Activated B cell treated with CpG ODN at 0.5 μM for 24 hours (primary cell): ENCODE measurements around the gene DYRK1B. TPM values are rescaled to one million over a fixed set of nuclear protein-coding genes. Genes with fewer than 3 reads are reported as not detected.

Experiments used
- ATAC-seq: fragments of 200-7000 bp; cut with Tn5 transposase; one replicate; pipeline ENCODE4 v1.10.0; 2021; ENCODE audit warnings: low read depth, mild to moderate bottlenecking, moderate library complexity
- CTCF ChIA-PET: fragments of 350-600 bp; sonication (Branson Sonifier 250); formaldehyde crosslinking; loops from one replicate; lab custom pipeline; 2021; ENCODE audit warnings: antibody characterized with exemption; lab: Charles Lee
- POLR2A ChIA-PET: fragments of 350-600 bp; sonication (Branson Sonifier 250); formaldehyde crosslinking; loops from one replicate; lab custom pipeline; 2021; ENCODE audit warnings: antibody characterized with exemption; lab: Charles Lee
- DNase-seq: peaks from one replicate; pipeline ENCODE4 v3.0.0; 2022
- H3K27ac Mint-ChIP-seq: one replicate; pipeline ENCODE4 v1.8.0; 2020; ENCODE audit warnings: mixed read lengths
- H3K27me3 Mint-ChIP-seq: one replicate; pipeline ENCODE4 v1.8.0; 2021; ENCODE audit warnings: mixed read lengths
- H3K36me3 Mint-ChIP-seq: one replicate; pipeline ENCODE4 v1.8.0; 2021; ENCODE audit warnings: low read depth, mixed read lengths
- H3K4me1 Mint-ChIP-seq: one replicate; pipeline ENCODE4 v1.8.0; 2021; ENCODE audit warnings: mixed read lengths
- H3K4me3 Mint-ChIP-seq: one replicate; pipeline ENCODE4 v1.8.0; 2020; ENCODE audit warnings: mild to moderate bottlenecking, mixed read lengths
- H3K9me3 Mint-ChIP-seq: one replicate; pipeline ENCODE4 v1.8.0; 2020; ENCODE audit warnings: mixed read lengths
- CTCF ChIP-seq: fragments of 200-600 bp; IDR thresholded peaks from one replicate; pipeline ENCODE4 v1.8.0; 2022; ENCODE audit warnings: antibody characterized with exemption, mild to moderate bottlenecking
- intact Hi-C: fragments of 100-400 bp; cut with micrococcal nuclease; formaldehyde crosslinking; loops from one replicate; pipeline ENCODE4 v1.15.1; 2024
- total RNA-seq: library from RNA; stranded (reverse); gene quantifications from 2 replicates; pipeline ENCODE4 v1.2.3, GENCODE V29; 2022

Gene DYRK1B
- total RNA-seq, 1 donor from 2014 or later = 17.2 TPM

GRCh38 chr19:39833160-39833463, 850 bp downstream of the DYRK1B start:
- H3K9me3 Mint-ChIP-seq = no peaks in the 10 kb centered on the region
- no peaks in the 10 kb centered on the region for H3K27me3 Mint-ChIP-seq
- intact Hi-C loops = loop anchor here (1.0 to 10.0 kb wide), 11 partner anchors 9 to 981 kb away; partner anchors contain the start of genes AKT2, EID2, FBL and PAK4
- peak overlapping the region; percentile 82 for H3K4me3 Mint-ChIP-seq
- TF ChIP-seq CTCF = no peak
- H3K36me3 Mint-ChIP-seq = peaks cover 68% of the 10 kb centered on the region
- ChIA-PET CTCF (interaction anchor here (1.2 to 1.7 kb wide), 4 partner anchors 10 to 138 kb away, joined by 4 to 12 read pairs (median 8); partner anchors contain the start of gene PSMC4), POLR2A (interaction anchor here (0.6 to 2.1 kb wide), 13 partner anchors 8 to 945 kb away, joined by 3 to 63 read pairs (median 4); partner anchors contain the start of genes FBL, MED29, PAF1 and PSMC4)
- peaks cover 38% of the 10 kb centered on the region for H3K4me1 Mint-ChIP-seq
- H3K27ac Mint-ChIP-seq = peak overlapping the region; percentile 87
- DNase-seq = no peak
- no peak for ATAC-seq

GRCh38 chr19:39832341-39833083, 1.4 kb downstream of the DYRK1B start:
- DNase-seq (no peak), ATAC-seq (no peak)
- H3K36me3 Mint-ChIP-seq = peaks cover 68% of the 10 kb centered on the region
- intact Hi-C loops = loop anchor here (1.0 to 10.0 kb wide), 11 partner anchors 8 to 980 kb away; partner anchors contain the start of genes AKT2, EID2, FBL and PAK4
- no peak for TF ChIP-seq CTCF
- CTCF ChIA-PET = no interaction called here
- POLR2A ChIA-PET = interaction anchor here (1.3 to 2.1 kb wide), 2 partner anchors 8 to 593 kb away, joined by 3 to 15 read pairs; partner anchors contain the start of gene SERTAD1
- peak overlapping the region; percentile 87 for H3K27ac Mint-ChIP-seq
- H3K27me3 Mint-ChIP-seq = no peaks in the 10 kb centered on the region
- H3K4me1 Mint-ChIP-seq = peaks cover 38% of the 10 kb centered on the region
- no peaks in the 10 kb centered on the region for H3K9me3 Mint-ChIP-seq
- H3K4me3 Mint-ChIP-seq = peak overlapping the region; percentile 80

GRCh38 chr19:39831679-39832078, 2.3 kb downstream of the DYRK1B start:
- Mint-ChIP-seq H3K9me3 (no peaks in the 10 kb centered on the region), H3K36me3 (peaks cover 68% of the 10 kb centered on the region), H3K27me3 (no peaks in the 10 kb centered on the region), H3K4me3 (peak overlapping the region; percentile 80), H3K4me1 (peaks cover 38% of the 10 kb centered on the region), H3K27ac (no peak overlapping the region)
- no peak for ATAC-seq
- CTCF ChIA-PET = no interaction called here
- intact Hi-C loops = loop anchor here (2.0 to 10.0 kb wide), 8 partner anchors 111 to 979 kb away; partner anchors contain the start of genes AKT2, EID2, PAK4 and SUPT5H
- TF ChIP-seq CTCF = no peak
- DNase-seq = no peak
- POLR2A ChIA-PET = no interaction called here

GRCh38 chr19:39830847-39831246, 3.1 kb downstream of the DYRK1B start:
- intact Hi-C loops = loop anchor here (5.0 to 10.0 kb wide), 6 partner anchors 111 to 979 kb away; partner anchors contain the start of genes EID2, PAK4 and SUPT5H
- no peak for DNase-seq
- CTCF ChIA-PET = no interaction called here
- no peak for ATAC-seq
- TF ChIP-seq CTCF = no peak
- H3K27ac Mint-ChIP-seq = peak overlapping the region; percentile 43
- POLR2A ChIA-PET = no interaction called here
- H3K4me1 Mint-ChIP-seq = peaks cover 38% of the 10 kb centered on the region
- no peaks in the 10 kb centered on the region for H3K27me3 Mint-ChIP-seq
- H3K36me3 Mint-ChIP-seq = peaks cover 65% of the 10 kb centered on the region
- no peak overlapping the region for H3K4me3 Mint-ChIP-seq
- H3K9me3 Mint-ChIP-seq = no peaks in the 10 kb centered on the region

GRCh38 chr19:39830406-39830805, 3.6 kb downstream of the DYRK1B start:
- Mint-ChIP-seq H3K4me3 (no peak overlapping the region), H3K27me3 (no peaks in the 10 kb centered on the region), H3K4me1 (peaks cover 38% of the 10 kb centered on the region), H3K9me3 (no peaks in the 10 kb centered on the region), H3K36me3 (peaks cover 64% of the 10 kb centered on the region), H3K27ac (no peak overlapping the region)
- TF ChIP-seq CTCF = no peak
- DNase-seq (no peak), ATAC-seq (no peak)
- intact Hi-C loops = loop anchor here (5.0 to 10.0 kb wide), 6 partner anchors 112 to 978 kb away; partner anchors contain the start of genes EID2, PAK4 and SUPT5H
- ChIA-PET POLR2A (no interaction called here), CTCF (no interaction called here)
